HTERT RPE-1 (cell line): ENCODE data around the gene EYA2.

Experiments
- in situ Hi-C: fragments of 300-500 bp; cut with MboI; formaldehyde crosslinking; loops from 4 replicates; pipeline ENCODE4 v1.14.3; 2020; ENCODE audit warnings: low sequenced_read_pairs

Gene EYA2

DNA sequence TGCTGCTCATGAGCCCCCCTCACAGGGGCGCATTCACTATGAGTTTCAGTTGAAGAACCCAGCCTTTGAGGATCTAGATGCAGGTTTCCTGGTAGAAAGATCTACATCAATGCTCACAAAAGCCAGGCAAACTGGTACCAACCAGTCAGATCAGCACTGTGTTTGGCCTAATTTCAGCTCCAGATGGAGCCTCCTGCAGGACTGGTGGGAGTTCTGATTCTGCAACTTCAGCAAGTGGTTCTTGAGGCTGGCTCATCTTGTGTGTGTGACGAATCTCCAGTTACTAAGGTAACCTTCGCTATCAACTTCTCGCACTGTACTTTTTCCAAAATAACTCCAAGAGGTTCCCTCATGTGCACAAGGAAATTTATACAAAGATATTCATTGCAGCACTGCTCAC, 343.1 kb downstream of the EYA2 start:
- in situ Hi-C loops = no loop called here
